AG04449 (cell line): ENCODE results near the gene SDK2.

Source experiments
- CTCF ChIA-PET: fragments of 350-600 bp; formaldehyde crosslinking; extraction: SDS; loops from one replicate; lab custom pipeline; 2021; ENCODE audit warnings: antibody characterized with exemption; lab: Yijun Ruan, JAX
- POLR2A ChIA-PET: fragments of 400-600, 350-600 bp; formaldehyde crosslinking; extraction: SDS; loops from one replicate; lab custom pipeline; 2020; ENCODE audit warnings: antibody characterized with exemption, inconsistent platforms; lab: Yijun Ruan, JAX
- DNase-seq: peaks from one replicate; pipeline ENCODE4 v3.0.0-alpha.2; 2010; ENCODE audit warnings: low read depth, low spot score
- H3K4me3 ChIP-seq: 2 replicates; pipeline ENCODE4 v1.5.1; 2011; ENCODE audit warnings: low read depth, mild to moderate bottlenecking, control low read depth, low read length
- TF ChIP-seq, protein P1 (sequence below): IDR thresholded peaks from one replicate; pipeline ENCODE4 v1.5.1; 2011; ENCODE audit warnings: mild to moderate bottlenecking, moderate library complexity, low read length, control low read depth, inconsistent platforms; ENCODE audit not compliant: insufficient read depth; ENCODE audit errors: missing control alignments

The SDK2 gene

GRCh38 chr17:73592079-73592415, 52.2 kb downstream of the SDK2 start:
- ChIA-PET CTCF (no interaction called here), POLR2A (no interaction called here)
- DNase-seq, result no peak
- H3K4me3 ChIP-seq, result no peak overlapping the region
- TF ChIP-seq, protein P1, sequence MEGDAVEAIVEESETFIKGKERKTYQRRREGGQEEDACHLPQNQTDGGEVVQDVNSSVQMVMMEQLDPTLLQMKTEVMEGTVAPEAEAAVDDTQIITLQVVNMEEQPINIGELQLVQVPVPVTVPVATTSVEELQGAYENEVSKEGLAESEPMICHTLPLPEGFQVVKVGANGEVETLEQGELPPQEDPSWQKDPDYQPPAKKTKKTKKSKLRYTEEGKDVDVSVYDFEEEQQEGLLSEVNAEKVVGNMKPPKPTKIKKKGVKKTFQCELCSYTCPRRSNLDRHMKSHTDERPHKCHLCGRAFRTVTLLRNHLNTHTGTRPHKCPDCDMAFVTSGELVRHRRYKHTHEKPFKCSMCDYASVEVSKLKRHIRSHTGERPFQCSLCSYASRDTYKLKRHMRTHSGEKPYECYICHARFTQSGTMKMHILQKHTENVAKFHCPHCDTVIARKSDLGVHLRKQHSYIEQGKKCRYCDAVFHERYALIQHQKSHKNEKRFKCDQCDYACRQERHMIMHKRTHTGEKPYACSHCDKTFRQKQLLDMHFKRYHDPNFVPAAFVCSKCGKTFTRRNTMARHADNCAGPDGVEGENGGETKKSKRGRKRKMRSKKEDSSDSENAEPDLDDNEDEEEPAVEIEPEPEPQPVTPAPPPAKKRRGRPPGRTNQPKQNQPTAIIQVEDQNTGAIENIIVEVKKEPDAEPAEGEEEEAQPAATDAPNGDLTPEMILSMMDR, result no peak

GRCh38 chr17:73591296-73592078, 52.8 kb downstream of the SDK2 start:
- TF ChIP-seq, protein P1, result no peak
- no peak for DNase-seq
- ChIA-PET CTCF (no interaction called here), POLR2A (no interaction called here)
- no peak overlapping the region for H3K4me3 ChIP-seq

GRCh38 chr17:73589363-73589980, 54.8 kb downstream of the SDK2 start:
- TF ChIP-seq, protein P1, result no peak
- no peak for DNase-seq
- ChIA-PET CTCF (no interaction called here), POLR2A (no interaction called here)
- H3K4me3 ChIP-seq, result no peak overlapping the region

DNA sequence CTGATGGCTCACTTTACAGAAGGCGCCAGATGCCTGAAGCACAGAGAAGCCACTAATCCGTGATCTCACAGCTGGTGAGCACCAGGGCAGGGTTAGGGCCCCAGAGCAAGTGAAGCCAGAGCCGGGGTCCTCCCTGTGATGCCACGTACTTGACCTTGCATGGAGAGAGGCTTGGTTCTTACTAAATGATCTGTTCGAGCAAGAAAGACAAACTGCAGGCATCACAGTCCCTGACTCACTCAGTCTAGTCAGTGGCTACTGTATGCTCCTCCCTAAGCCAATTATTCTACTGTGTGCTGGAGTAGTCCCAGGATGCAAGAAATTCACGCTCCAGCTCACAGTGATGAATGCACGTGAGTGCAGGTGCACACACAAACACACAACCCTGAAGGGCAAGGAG, 55.4 kb downstream of the SDK2 start:
- CTCF ChIA-PET, result no interaction called here
- TF ChIP-seq, protein P1, result no peak
- POLR2A ChIA-PET, result no interaction called here
- H3K4me3 ChIP-seq, result no peak overlapping the region
- no peak for DNase-seq

DNA sequence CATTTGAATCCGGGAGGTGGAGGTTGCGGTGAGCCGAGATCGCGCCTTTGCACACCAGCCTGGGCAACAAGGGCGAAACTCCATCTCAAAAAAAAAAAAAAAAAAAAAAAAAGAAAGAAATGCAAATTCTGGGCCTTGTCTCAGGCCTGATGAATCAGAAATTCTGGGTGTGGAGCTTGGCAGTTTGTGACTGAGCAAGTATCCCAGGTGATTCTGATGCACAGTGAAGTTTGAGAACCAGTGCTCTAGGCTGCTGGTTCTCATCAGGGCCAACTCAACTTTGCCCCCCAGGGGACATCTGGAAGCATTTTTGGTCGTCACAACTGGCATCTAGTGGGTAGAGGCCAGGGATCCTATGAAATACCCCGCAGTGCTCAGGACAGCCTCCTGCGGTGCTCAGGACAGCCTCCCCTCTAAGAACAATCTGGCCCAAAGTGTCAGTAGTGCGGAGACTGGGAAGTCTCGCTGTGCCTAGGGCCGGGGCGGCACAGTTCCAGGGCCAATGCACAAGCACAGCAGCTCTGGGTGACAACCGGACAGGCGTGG, 55.9 kb downstream of the SDK2 start:
- no peak overlapping the region for H3K4me3 ChIP-seq
- TF ChIP-seq, protein P1, result no peak
- POLR2A ChIA-PET, result no interaction called here
- CTCF ChIA-PET, result no interaction called here
- DNase-seq, result no peak

DNA sequence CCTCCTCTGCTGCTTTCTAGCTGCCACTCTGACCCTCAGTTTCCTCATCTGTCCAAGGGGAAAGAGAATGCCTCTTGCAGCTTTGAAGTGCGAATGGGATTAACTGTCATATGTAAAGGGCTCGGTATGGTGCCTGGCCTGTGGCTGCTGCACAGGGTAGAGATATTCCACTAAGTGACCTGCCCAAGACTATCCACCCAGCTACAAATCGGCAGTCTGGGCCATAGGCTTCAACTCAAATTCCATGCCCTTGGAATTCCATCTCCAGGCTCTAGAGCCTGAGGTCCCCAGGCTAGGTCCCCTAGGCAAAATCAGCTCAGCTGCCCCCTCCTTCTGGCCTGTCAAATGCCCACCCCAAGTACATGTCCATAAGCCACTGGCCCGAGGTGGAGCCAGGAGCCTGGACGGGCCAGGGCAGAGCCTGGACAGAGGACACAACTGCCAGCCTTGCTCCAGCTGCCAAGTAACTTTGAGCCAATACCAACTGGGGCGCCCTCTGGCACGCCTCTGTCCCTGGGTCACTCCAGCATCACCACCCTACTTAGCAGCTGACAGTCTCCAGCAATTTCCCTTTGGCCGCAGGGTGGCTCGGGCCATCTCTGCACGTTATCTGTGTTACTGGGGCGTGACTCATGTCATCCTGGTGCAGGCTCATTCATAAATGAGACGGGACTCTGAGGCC, 57.2 kb downstream of the SDK2 start:
- no peak overlapping the region for H3K4me3 ChIP-seq
- no peak for DNase-seq
- TF ChIP-seq, protein P1, result no peak
- POLR2A ChIA-PET, result no interaction called here
- CTCF ChIA-PET, result no interaction called here
